ENCODE data around the gene SGSH.

Gene SGSH

DNA sequence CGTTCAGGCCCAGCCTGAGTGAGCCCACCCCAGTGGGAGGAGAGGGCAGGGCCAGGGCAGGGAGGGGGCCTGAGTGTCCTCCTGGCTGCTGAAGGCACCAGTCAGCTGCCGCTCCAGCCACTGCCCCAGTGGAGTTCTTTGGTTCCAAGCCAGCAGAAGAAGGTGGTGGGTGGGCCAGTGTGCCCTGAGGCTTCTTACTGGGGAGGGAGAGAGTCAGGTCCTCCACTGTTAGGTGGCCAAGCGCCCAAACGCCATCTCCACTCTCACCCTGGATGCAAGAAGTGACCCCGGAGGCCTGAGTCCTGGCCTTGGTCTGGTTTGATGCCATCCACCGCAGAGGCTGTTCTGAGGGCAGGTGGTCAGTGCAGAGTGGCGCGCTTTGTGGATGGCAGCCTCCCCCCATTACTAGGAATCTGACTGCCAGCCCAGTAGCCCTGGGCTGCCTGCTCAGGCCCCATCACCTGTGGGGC is 42.7 kb upstream of the SGSH start:
- CTCF ChIA-PET, result no interaction called here
- POLR2A ChIA-PET, result no interaction called here
- 0 out of 2 replicates have a peak, but pooled peaks have one; percentile 8 for TF ChIP-seq ZFHX2 (tag by site-specific recombination; conservative IDR thresholded peaks at IDR 0.05)
- TF ChIP-seq ZNF658 (tag by site-specific recombination; IDR thresholded peaks at IDR 0.05), result no peak
- TF ChIP-seq, protein P1, sequence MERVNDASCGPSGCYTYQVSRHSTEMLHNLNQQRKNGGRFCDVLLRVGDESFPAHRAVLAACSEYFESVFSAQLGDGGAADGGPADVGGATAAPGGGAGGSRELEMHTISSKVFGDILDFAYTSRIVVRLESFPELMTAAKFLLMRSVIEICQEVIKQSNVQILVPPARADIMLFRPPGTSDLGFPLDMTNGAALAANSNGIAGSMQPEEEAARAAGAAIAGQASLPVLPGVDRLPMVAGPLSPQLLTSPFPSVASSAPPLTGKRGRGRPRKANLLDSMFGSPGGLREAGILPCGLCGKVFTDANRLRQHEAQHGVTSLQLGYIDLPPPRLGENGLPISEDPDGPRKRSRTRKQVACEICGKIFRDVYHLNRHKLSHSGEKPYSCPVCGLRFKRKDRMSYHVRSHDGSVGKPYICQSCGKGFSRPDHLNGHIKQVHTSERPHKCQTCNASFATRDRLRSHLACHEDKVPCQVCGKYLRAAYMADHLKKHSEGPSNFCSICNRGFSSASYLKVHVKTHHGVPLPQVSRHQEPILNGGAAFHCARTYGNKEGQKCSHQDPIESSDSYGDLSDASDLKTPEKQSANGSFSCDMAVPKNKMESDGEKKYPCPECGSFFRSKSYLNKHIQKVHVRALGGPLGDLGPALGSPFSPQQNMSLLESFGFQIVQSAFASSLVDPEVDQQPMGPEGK (tag by site-specific recombination; IDR thresholded peaks at IDR 0.05), result no peak
- TF ChIP-seq, protein P2, sequence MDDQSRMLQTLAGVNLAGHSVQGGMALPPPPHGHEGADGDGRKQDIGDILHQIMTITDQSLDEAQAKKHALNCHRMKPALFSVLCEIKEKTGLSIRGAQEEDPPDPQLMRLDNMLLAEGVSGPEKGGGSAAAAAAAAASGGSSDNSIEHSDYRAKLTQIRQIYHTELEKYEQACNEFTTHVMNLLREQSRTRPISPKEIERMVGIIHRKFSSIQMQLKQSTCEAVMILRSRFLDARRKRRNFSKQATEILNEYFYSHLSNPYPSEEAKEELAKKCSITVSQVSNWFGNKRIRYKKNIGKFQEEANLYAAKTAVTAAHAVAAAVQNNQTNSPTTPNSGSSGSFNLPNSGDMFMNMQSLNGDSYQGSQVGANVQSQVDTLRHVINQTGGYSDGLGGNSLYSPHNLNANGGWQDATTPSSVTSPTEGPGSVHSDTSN (CRISPR knock-in tag; IDR thresholded peaks at IDR 0.05), result 0 out of 2 replicates have a peak, but pooled peaks have one; percentile 28
- no peak overlapping the region for H3K4me3 ChIP-seq (ENCODE audit: low read depth, low read length)
- H3K27ac ChIP-seq (ENCODE audit: extremely low read depth, low read depth, low read length), result no peak overlapping the region
- peaks cover 10 to 29% of the 10 kb centered on the region in 2 experiments; a peak in 2 of 3 replicates for H3K36me3 ChIP-seq (ENCODE audit: control insufficient read depth in 2 of 2, insufficient read depth in 1 of 2, low read length in 2 of 2)
- H3K4me1 ChIP-seq (ENCODE audit: control insufficient read depth, insufficient read depth, low read length), result peaks cover 6% of the 10 kb centered on the region
- no peaks in the 10 kb centered on the region for H3K9me3 ChIP-seq (ENCODE audit: control insufficient read depth, insufficient read depth, low read depth, low read length)

DNA sequence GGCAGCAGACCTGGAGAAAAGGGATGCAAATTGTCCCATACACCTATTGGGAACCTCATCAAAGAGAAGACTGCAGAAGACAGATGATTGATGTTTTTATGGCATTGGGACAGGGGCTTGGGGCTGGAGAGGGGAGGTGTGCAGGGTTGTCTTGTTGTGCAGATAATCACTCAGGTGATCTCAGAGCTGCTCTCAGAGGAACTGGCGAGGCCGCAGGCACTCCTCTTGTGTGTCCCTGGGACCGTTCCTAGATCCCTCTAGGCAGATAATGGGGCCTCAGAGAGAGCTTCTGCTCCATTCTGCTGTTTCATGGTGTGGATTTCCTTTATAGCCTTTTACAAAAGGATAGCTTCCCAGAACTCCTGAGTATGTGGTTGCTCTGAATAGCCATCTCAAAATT is 42.2 kb upstream of the SGSH start:
- H3K4me3 ChIP-seq (ENCODE audit: low read depth, low read length), result no peak overlapping the region
- CTCF ChIA-PET, result no interaction called here
- no peaks in the 10 kb centered on the region for H3K9me3 ChIP-seq (ENCODE audit: control insufficient read depth, insufficient read depth, low read depth, low read length)
- POLR2A ChIA-PET, result interaction anchor here (1.1 kb wide), 1 partner anchor 43 kb away, joined by 4 read pairs; no protein-coding TSS in a partner anchor
- H3K4me1 ChIP-seq (ENCODE audit: control insufficient read depth, insufficient read depth, low read length), result peaks cover 6% of the 10 kb centered on the region
- TF ChIP-seq ZNF311 (tag by site-specific recombination; IDR thresholded peaks at IDR 0.05; ENCODE audit: borderline replicate concordance) (no peak), ZNF324 (tag by site-specific recombination; IDR thresholded peaks at IDR 0.05) (no peak), ZNF629 (tag by site-specific recombination; IDR thresholded peaks at IDR 0.05) (no peak), ZNF530 (tag by site-specific recombination; IDR thresholded peaks at IDR 0.05; ENCODE audit: low read depth) (no peak)
- TF ChIP-seq, protein P3, sequence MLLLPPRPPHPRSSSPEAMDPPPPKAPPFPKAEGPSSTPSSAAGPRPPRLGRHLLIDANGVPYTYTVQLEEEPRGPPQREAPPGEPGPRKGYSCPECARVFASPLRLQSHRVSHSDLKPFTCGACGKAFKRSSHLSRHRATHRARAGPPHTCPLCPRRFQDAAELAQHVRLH (tag by site-specific recombination; IDR thresholded peaks at IDR 0.05), result no peak
- TF ChIP-seq, protein P4, sequence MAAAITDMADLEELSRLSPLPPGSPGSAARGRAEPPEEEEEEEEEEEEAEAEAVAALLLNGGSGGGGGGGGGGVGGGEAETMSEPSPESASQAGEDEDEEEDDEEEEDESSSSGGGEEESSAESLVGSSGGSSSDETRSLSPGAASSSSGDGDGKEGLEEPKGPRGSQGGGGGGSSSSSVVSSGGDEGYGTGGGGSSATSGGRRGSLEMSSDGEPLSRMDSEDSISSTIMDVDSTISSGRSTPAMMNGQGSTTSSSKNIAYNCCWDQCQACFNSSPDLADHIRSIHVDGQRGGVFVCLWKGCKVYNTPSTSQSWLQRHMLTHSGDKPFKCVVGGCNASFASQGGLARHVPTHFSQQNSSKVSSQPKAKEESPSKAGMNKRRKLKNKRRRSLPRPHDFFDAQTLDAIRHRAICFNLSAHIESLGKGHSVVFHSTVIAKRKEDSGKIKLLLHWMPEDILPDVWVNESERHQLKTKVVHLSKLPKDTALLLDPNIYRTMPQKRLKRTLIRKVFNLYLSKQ (tag by site-specific recombination; IDR thresholded peaks at IDR 0.05; ENCODE audit: borderline replicate concordance), result no peak
- no peak overlapping the region for H3K27ac ChIP-seq (ENCODE audit: extremely low read depth, low read depth, low read length)
- peaks cover 7 to 26% of the 10 kb centered on the region in 2 experiments; a peak in 2 of 3 replicates for H3K36me3 ChIP-seq (ENCODE audit: control insufficient read depth in 2 of 2, insufficient read depth in 1 of 2, low read length in 2 of 2)

DNA sequence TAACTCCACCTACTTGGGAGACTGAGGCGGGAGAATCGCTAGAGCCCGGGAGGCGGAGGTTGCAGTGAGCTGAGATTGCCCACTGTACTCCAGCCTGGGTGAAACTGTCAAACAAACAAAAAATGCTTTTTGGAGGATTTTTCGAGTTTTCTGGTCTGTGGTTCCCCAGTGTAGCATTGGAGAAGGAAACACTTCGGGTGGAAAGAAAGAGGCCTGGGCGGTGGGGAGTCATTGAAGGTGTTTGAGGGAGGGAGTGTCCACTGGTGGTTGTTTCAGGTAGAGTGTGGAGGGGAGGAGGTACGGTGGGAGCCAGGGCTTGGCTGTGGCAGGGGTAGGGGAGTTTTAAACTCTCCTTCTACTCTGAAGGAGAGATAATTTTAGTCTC is 41.8 kb upstream of the SGSH start:
- ChIA-PET CTCF (no interaction called here), POLR2A (interaction anchor here (0.6 to 1.1 kb wide), 2 partner anchors 26 to 42 kb away, joined by 3 to 4 read pairs; no protein-coding TSS in a partner anchor)
- Histone ChIP-seq H3K27ac (ENCODE audit: extremely low read depth, low read depth, low read length) (no peak overlapping the region), H3K4me1 (ENCODE audit: control insufficient read depth, insufficient read depth, low read length) (peaks cover 6% of the 10 kb centered on the region), H3K9me3 (ENCODE audit: control insufficient read depth, insufficient read depth, low read depth, low read length) (no peaks in the 10 kb centered on the region), H3K4me3 (ENCODE audit: low read depth, low read length) (peak overlapping the region; percentile 75), H3K36me3 (ENCODE audit: control insufficient read depth in 2 of 2, insufficient read depth in 1 of 2, low read length in 2 of 2) (peaks cover 7 to 25% of the 10 kb centered on the region in 2 experiments; a peak in 2 of 3 replicates)
- TF ChIP-seq, protein P5, sequence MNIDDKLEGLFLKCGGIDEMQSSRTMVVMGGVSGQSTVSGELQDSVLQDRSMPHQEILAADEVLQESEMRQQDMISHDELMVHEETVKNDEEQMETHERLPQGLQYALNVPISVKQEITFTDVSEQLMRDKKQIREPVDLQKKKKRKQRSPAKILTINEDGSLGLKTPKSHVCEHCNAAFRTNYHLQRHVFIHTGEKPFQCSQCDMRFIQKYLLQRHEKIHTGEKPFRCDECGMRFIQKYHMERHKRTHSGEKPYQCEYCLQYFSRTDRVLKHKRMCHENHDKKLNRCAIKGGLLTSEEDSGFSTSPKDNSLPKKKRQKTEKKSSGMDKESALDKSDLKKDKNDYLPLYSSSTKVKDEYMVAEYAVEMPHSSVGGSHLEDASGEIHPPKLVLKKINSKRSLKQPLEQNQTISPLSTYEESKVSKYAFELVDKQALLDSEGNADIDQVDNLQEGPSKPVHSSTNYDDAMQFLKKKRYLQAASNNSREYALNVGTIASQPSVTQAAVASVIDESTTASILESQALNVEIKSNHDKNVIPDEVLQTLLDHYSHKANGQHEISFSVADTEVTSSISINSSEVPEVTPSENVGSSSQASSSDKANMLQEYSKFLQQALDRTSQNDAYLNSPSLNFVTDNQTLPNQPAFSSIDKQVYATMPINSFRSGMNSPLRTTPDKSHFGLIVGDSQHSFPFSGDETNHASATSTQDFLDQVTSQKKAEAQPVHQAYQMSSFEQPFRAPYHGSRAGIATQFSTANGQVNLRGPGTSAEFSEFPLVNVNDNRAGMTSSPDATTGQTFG (tag by site-specific recombination; IDR thresholded peaks at IDR 0.05; ENCODE audit: borderline replicate concordance), result no peak
- no peak for TF ChIP-seq ZNF184 (tag by site-specific recombination; IDR thresholded peaks at IDR 0.05)
- TF ChIP-seq ZNF16 (tag by site-specific recombination; IDR thresholded peaks at IDR 0.05; ENCODE audit: low read depth), result peak; percentile 97
- TF ChIP-seq WT1 (tag by site-specific recombination; IDR thresholded peaks at IDR 0.05), result 0 out of 2 replicates have a peak, but pooled peaks have one; percentile 8

Measured in HEK293 (cell line).